Measurements from ENCODE around the gene MGRN1.

Gene MGRN1

DNA sequence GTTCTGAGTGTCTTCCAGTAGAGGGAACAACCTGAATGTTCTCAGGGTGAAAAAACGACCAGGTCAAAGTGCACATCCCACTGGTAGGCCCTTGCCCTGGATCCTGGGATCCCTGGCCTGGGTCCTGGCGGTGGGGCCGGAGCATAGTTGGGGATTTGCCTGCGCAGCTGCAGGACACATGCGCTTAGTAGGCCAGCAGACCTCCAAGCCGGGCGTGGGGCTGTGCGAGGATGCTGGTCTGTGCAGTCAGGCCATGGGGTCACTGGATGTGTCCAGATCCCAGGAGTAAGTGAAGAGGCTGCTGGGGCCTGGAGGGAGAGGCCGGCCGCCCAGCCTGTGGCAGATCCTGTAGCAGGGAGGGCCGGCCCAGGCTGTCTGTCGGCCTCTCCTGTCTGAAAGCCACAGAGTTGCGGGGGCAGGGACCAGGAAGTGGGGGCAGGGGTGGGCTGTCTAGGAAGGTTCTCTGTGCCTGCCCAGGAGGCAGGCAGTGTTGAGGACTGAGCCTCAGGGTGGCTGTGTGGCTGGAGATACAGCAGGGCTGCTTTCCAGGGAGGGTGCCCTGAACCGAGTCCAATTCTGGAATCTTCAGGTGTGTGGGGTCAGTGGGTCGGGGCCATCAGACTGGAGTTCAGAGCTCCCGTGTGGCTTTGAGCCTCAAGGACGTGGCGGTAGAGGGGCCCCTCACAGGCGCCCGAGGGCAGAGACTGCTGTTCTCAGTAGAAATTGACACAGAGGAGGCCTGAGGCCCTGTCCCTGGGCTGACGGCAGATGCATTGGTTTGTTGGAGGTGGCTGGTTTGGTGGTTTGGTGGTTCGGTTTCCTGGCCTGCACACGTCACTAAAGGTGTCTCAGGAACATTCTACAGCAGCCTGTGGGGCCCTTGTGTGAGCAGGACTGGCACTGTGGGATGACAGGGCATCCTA is 51.5 kb downstream of the MGRN1 start:
- DNase-seq (ENCODE audit: low read depth), result peak; percentile 47

DNA sequence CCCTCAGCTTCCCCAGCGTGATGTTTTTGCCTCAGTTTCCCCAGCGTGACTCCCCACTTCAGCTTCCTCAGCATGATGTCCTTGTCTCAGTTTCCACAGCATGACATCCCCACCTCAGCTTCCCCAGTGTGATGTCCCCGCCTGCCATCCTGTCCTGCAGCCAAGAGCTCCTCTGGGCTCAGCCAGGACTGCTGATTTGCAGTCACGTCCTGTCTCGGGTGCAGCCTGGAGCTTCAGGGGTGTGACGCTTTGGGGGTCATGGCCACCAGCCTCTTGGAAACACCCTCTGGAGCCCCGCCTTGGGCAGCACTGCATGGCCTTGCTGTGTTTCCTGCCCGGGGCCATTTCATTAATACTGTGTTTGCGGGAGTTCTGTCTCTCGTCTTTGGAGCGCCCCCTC is 52.2 kb downstream of the MGRN1 start:
- no peak for DNase-seq (ENCODE audit: low read depth)

DNA sequence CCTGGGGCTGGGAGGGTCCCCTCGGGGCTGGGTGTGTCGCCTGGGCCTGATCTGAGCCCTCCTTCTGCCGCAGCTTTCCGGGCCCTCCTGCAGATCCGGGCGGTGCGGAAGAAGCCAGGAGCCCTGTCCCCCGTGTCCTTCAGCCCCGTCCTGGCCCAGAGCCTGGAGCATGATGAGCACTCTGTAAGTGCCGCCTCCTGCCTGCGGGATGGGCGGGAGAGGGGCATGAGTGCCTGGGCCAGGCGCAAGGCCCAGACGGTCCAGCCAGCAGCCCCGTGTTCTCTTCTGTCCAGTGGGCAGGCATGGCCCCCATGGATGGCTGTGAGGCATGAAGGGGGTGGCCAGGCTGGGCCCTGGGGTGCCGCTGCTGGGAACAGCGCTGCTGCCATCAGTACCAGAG is 52.8 kb downstream of the MGRN1 start:
- no peak for DNase-seq (ENCODE audit: low read depth)

DNA sequence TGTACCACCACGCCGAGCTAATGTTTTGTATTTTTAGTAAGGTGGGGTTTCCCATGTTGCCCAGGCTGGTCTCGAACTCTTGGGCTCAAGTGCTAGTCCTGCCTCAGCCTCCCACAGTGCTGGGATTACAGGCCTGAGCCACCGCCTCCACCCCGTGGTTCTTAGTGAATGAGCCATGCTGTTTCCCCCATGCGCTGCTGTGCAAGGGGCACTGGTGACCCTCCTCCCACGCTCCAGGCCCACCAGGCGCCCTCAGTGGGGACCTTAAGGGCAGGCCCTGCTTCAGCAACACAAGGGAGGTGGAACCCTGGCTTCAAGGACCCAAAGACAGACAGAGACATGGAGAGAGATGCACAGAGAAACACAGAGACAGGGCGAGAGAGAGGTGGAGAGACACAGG is 53.4 kb downstream of the MGRN1 start:
- DNase-seq (ENCODE audit: low read depth), result no peak

GRCh38 chr16:4678596-4678995 is 54.0 kb downstream of the MGRN1 start:
- no peak for DNase-seq (ENCODE audit: low read depth)

DNA sequence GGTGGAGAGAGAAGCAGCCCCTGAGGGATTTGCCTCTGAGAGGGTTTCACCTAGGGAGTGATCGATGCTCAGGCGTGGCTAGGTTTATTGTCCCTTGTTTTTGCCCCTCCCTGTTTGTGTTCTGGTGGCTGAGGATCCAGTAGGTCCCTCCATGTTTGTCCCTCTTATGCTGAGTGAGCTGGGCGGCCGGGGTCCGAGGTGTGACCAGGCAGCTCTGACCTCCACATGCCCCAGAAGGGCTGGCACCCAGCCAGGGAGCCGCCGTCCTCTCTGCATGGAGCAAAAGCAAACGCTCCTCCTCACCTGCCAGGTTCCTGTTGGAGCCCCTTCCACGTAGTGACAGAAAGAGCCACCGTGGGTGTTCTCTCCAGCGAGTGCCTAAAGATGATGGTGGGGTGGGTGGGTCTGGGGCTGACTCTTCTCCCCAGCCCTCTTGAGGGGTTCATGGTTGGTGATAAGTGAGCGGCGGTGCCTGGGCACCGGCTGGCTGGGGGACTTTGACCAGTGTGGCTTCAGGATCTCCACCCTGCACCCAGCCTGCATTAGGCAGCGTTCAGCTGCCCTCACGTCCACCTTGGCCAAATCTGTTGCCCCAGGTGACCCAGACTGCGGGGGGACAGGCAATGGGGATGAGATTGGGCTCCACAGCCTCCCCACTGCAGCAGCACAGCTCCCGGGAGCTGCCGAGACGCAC is 54.7 kb downstream of the MGRN1 start:
- DNase-seq (ENCODE audit: low read depth), result no peak

GRCh38 chr16:4679850-4680636 is 55.4 kb downstream of the MGRN1 start:
- no peak for DNase-seq (ENCODE audit: low read depth)

DNA sequence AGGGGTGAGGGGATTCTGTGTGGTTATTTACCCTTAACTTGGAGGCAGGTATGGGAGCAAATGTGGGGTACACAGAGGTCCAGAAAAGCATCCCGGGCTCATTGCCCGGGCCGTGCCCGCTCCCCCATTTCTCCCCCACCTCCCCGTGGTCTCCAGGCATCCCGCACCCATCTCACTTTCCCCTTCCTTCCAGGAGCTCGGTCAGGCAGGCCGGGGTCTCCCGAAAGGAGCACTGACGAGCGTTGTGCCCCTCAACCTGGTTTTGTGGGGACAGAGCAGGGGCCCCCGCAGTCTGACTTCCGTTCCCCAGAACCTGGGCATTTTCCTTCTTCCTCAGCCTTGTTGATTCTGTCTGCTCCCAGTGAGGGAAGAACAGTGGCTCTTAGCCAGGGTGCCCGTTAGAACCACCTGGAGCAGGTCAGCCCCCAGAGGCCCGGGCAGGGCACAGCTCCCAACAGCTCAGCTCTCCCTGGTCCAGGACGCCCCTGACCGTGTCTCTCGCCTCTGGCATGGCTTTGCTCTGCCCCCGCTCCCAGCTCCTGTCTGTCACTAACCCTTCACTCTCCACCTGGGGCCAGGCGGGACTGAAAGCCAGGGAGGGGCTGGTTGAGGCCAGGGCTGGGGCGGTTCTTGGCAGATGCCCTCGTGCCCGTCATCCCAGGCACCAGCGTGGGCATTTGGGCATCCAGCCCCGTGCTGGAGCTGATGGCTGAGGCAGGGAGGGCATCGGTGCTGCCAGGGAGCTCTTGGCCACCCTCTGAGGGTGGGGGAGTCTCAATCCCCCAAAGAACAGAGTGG is 56.2 kb downstream of the MGRN1 start:
- no peak for DNase-seq (ENCODE audit: low read depth)

DNA sequence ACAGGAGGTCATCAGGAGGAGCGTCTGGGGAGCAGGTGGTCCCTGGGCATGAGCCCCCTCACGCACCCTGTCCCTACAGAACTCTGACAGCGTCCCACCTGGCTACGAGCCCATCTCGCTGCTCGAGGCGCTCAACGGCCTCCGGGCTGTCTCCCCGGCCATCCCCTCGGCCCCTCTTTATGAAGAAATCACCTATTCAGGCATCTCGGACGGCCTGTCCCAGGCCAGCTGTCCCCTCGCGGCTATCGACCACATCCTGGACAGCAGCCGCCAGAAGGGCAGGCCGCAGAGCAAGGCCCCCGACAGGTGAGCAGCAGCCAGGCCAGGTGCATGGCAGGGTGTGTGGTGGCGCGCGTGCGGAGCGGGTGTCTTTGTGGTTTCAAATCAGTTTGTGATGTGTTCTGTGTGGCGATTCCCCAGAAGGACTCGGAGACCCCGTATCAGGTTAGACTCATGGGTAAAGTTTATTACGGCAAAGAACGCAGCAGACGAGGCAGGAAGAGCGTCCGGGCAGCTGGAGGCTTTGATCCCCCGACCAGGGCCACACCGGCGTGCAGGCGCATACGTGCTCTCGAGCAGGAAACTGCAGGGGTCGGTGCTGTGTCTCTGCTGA is 57.0 kb downstream of the MGRN1 start:
- no peak for DNase-seq (ENCODE audit: low read depth)

GRCh38 chr16:4682084-4682591 is 57.5 kb downstream of the MGRN1 start:
- no peak for DNase-seq (ENCODE audit: low read depth)

- DNase-seq (ENCODE audit: low read depth), result peak; percentile 19
Measured at GRCh38 chr16:4682616-4683254, 58.1 kb downstream of the MGRN1 start.

DNA sequence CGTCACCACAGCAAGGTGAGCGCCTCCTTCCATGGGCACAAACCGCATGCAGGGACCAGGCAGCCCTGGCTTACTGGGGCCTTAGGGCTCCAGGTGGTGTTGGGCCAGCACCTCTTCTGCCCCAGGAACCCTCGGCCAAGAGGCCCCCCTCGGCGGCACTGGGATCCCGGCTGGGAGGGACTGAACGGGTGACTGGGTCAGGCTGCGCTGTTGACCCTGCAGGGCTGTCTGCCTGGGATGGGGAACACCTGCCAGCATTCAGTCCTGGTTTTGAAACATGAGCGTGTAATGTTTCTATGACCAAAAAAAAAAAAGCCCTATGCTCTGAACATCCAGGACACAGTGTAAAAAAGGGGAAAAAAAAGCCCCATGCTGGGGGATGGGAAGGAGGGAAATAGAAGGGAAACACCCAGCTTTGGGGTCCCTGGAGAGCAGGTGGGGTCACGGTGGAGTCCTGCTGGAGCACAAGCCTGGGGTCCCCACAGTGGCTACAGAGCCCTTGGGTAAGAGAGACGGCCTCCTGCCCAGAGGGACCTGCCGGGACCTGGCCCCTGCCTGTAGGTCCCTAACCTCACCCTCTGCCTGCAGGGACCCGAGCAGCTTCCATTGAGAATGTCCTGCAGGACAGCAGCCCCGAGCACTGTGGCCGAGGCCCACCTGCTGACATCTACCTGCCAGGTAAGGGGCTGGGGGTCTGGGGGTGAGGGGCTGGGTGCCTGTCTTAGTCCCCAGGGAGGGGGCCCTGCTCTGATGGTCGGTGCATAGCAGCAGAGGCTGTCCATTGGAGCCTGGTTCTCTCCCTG is 58.8 kb downstream of the MGRN1 start:
- DNase-seq (ENCODE audit: low read depth), result no peak

DNA sequence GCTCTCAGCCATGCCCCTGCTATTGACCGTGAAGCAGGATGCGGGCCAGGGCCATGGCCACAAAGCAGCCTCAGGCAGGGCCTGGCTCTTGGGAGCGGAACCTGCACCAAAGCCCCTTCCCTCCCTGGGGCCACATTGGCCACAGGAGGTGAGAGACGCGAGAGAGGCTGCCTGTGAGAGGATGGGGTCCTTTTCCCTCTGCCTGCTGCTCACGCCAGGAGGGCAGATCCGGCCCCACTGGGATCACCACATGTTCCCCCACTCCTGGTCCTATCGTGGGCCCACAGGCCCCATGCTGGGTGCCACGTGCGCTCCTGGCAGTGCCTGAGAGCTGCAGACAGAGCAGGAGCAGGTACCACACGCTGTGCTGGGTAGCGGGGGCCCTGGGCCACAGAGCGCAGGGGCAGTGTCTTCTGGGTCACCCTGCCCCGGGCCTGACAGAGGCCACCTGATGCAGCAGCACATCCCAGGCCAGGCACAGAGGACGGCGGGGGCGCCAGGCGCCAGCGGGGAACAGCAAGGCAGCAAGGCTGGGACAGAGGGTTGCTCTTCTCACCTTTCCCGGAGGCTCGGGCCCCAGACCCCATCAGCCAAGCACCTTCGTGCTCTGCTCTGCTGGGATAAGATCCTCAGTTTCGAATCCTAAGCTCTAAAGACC is 59.6 kb downstream of the MGRN1 start:
- DNase-seq (ENCODE audit: low read depth), result no peak

- no peak for DNase-seq (ENCODE audit: low read depth)
Measured at GRCh38 chr16:4684763-4685162, 60.1 kb downstream of the MGRN1 start.

GRCh38 chr16:4685292-4685691 is 60.7 kb downstream of the MGRN1 start:
- no peak for DNase-seq (ENCODE audit: low read depth)

- no peak for DNase-seq (ENCODE audit: low read depth)
Measured at GRCh38 chr16:4685776-4686496, 61.3 kb downstream of the MGRN1 start.

GRCh38 chr16:4686497-4687210 is 62.0 kb downstream of the MGRN1 start:
- DNase-seq (ENCODE audit: low read depth), result no peak

DNA sequence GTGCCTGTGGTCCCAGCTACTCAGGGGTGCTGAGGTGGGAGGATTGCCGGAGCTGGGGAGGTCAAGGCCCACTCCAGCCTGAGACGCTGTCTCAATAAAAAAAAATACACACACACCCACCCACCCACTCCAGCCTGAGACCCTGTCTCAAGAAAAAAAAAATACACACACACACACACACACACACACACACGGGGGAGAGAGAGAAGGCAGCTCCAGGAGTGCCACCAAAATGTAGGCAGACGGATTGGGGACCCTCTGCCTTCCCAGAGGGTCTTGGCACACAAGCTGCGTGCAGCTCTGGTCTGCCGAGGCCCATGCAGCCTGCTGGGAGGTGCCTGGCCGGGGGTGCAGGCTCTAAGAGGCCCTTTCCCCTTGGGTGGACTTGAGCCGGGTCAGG is 62.8 kb downstream of the MGRN1 start:
- no peak for DNase-seq (ENCODE audit: low read depth)

Measured in activated T-cell treated with anti-CD3 and anti-CD28 coated beads for 24 hours (primary cell).